Activated CD4-positive, CD25-positive, alpha-beta regulatory T cell (primary cell): ENCODE results near the gene CNTN1.

Experiments used
- DNase-seq, 4 experiments: peaks; one replicate each; lab custom pipeline; 2025; lab: John Stamatoyannopoulos, UW

CNTN1 gene

GRCh38 chr12:41108032-41108431, 415.8 kb downstream of the CNTN1 start:
- DNase-seq, result no peak

- no peak for DNase-seq
Observed at GRCh38 chr12:41112903-41113302, 420.7 kb downstream of the CNTN1 start.

- no peak for DNase-seq
Observed at GRCh38 chr12:41120211-41120610, 428.0 kb downstream of the CNTN1 start.

GRCh38 chr12:41121374-41121773, 429.1 kb downstream of the CNTN1 start:
- DNase-seq, result no peak
